HG03439 (cell line): ENCODE measurements around the gene MUC2.

Experiments
- ATAC-seq: cut with Tn5 transposase; IDR thresholded peaks from one replicate; pipeline ENCODE4 v1.9.1; 2021; ENCODE audit warnings: mild to moderate bottlenecking, moderate library complexity; ENCODE audit not compliant: unreplicated experiment

Gene MUC2

GRCh38 chr11:1036303-1036923 lies 38.3 kb upstream of the MUC2 start, which contains the start of gene MUC6:
MUC6 (minus strand) TSS chr11:1036718; CDS start chr11:1036655, 63 bp downstream.
- no peak for ATAC-seq

DNA sequence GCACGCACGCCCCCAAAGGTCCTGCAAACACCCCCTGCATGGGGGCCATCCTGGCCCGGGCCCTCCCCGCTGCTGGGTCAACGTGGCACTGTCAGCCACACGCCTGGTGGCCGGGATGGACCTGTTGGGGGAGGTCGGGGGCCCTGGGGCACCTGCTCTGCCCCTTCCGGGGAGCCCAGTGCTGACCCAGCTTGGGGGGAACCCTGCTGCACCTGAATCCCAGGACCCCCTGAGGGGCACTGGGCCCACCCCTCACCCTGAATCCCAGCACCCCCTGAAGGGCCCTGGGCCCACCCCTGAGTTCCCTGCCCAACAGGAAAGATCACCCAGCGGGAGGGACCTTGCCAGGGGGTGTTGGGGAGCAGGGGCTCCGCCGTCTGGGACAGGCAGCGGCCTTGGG lies 37.7 kb upstream of the MUC2 start:
- ATAC-seq, result no peak

DNA sequence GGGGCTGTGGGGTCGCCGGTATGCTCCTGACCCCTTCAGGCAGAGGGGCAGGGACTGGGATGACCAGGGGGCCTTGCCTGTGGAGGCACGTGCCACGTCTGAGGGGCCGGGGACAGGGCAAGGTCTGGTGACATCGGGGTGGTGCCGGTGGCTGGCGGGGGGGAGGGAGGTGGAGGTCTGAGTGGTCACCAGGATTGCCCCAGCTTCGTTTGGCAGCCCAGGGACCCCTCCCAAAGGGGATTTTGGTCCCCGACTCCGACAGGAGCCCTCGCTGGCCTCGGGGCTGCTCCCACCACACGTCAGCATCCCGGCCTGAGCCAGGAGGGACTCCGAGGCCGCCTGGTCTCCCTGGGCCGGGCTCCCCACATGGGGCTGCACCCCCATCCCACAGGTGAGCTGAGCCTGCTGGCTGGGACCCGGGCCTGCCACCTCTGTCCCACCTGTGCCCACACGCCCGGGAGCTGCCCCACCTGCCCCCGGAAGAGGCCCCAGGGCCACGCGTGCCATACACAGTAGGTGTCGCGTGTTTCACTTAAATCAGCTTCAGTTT lies 37.1 kb upstream of the MUC2 start:
- ATAC-seq, result no peak

- ATAC-seq, result no peak
These were observed 36.3 kb upstream of the MUC2 start for GRCh38 chr11:1038361-1038760.

GRCh38 chr11:1038921-1039320 lies 35.8 kb upstream of the MUC2 start:
- no peak for ATAC-seq

- ATAC-seq, result no peak
These were observed 34.9 kb upstream of the MUC2 start for GRCh38 chr11:1039481-1040427.

- no peak for ATAC-seq
These were observed 34.1 kb upstream of the MUC2 start for GRCh38 chr11:1040428-1041148.

- ATAC-seq, result no peak
These were observed 33.6 kb upstream of the MUC2 start for GRCh38 chr11:1041149-1041467.

DNA sequence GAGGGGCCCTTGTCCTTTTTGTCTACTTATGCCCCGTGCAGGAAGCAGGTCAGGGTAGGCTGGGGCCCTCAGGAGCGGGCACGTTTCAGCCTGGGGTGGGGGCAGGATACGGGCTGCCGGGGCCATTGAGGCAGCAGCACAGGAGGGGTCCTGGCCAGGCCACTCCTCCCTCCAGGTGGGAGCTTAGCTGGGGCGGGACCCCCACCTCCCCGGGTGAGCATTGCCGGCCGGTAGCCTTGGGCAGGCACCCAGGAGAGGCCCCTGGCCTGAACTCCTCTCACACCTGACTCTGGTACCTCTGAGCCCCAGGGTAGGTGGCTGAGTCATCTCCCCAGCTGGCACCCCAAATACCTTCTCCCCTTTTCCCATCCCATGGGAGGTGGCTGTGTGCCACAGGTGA lies 33.2 kb upstream of the MUC2 start:
- ATAC-seq, result no peak

- no peak for ATAC-seq
These were observed 32.6 kb upstream of the MUC2 start for GRCh38 chr11:1041936-1042608.

- ATAC-seq, result no peak
These were observed 31.8 kb upstream of the MUC2 start for GRCh38 chr11:1042626-1043562.

DNA sequence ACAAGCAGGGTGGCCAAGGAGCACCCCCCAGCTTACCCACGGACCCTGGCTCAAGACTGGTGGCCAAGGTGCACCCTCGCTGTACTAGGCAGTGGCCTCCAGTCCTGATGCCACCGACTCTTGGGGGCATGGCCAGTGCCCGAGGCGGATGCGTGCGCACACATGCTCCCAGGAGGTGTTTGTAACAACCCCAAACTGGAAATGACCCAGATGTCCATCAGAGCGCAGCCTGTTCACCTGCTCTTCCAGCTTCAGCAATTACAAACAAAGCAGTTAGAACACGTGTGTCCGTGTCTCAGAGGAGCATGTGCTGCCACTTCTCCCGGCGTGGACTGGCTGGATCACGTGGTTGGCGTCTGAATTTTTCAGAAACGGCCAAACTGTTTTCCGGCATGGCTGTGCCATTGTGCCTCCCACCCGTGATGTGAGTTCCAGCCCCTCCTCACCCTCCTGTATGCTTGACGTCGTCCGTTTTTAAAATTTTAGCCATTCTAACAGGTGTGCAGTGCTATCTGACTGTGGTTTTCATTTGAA lies 31.0 kb upstream of the MUC2 start:
- no peak for ATAC-seq

DNA sequence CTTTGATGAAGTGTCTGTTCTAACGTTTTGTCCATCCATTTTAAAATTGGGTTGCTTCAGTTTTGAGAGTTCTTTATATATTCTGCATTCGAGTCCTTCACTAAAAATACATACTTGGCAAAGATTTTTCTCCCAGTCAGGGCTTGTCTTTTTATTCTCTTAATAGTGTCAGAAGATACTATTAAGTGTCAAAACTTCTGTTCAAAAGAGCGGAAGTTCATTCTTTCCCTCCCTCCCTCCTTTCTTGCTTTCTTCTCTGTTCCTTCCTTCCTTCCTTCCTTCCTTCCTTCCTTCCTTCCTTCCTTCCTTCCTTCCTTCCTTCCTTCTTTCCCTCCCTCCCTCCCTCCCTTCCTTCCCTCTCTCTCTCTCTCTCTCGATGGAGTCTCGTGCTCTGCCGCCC lies 30.5 kb upstream of the MUC2 start:
- ATAC-seq, result no peak

DNA sequence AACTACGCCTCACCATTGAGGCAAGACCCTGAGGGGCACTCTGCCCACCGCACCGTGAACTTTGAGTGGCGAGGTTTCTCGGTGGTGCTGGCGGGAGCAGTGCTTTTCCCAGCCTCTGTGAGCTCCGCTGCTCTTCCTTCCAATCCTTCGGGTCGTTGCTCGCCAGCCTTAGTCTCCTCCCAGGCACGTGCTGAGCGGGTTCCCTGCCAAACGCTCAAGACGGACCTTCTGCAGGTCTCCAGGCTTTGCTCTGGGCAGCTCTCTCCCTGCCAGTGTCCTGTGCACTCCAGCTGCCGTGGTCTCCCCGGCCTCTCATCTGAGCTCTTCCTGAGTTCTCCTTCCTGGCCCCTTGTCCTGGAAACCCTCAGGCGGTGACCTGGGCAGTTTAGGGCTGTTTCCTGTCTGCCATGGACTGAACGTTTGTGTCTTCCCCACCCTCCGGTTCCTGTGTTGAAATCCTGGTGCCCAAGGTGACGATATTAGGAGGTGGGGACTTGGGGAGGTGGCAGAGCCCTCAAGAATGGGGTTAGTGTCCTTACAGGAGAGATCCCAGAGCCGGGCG lies 27.0 kb upstream of the MUC2 start:
- no peak for ATAC-seq

GRCh38 chr11:1048375-1049070 lies 26.2 kb upstream of the MUC2 start:
- no peak for ATAC-seq

DNA sequence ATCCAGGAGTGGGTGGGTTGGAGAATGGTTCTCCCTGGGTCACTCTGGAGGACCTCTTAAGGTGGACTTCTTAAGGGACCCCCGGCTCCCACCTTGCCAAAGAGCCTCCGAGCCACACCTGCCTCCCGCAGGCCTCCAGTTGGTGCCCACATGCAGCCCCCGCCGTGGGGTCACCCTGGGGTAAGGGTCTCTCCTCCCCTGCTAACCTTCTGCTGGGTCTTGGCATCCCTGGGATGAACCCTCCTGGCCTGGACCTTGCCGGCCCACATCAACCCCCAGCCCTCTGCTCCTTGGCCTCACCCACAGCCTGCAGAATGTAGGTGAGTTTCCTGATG lies 25.6 kb upstream of the MUC2 start:
- ATAC-seq, result no peak

GRCh38 chr11:1049431-1049891 lies 25.2 kb upstream of the MUC2 start:
- ATAC-seq, result no peak

DNA sequence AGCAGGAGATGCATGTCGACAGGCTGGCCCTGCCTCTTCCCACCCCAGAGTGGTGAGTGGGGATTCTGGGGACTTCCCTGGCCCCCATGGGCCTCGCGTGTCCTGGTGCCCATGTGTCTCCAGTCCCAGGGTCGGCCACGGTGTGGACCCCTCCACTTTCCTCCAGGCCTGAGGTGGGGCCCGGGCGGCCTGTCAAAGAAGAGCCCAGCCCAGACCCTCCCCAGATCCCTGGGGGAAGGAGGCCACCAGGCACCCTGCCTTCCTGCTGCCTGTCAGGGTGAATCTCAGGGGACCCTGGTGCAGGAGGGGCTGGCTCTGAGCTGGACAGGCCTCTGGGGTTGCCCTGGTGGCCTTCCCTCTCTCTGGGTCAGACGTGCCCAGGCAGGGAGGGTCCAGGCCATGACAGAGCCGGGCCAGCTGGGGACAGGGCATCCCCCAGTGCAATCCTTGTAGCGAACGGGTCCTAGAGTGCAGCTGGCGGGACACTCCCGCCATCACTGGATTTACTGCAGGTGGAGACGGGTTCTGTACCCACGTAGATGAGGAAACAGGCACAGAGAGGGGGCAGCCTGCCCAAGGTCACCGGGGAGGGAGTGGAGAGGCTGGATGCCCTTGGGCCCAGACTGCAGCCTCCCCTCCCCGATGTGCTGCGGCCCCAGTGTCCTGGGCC lies 24.6 kb upstream of the MUC2 start:
- ATAC-seq, result no peak
